Midbrain (tissue), 1 donor: Measurements from ENCODE around the gene PCSK5.
"Not testable (repeated sequence)": the region's sequence is repeated elsewhere in the genome, so short reads cannot be mapped to it uniquely, and the experiment has no call there.

Experiments
- DNase-seq: peaks from one replicate; lab custom pipeline; 2025; lab: John Stamatoyannopoulos, UW

PCSK5 gene

GRCh38 chr9:75963321-75963720 lies 72.8 kb downstream of the PCSK5 start:
- not testable (repeated sequence) for DNase-seq

GRCh38 chr9:75964427-75964826 lies 74.0 kb downstream of the PCSK5 start:
- no peak for DNase-seq

- no peak for DNase-seq
These were observed 74.8 kb downstream of the PCSK5 start for GRCh38 chr9:75965231-75965630.

DNA sequence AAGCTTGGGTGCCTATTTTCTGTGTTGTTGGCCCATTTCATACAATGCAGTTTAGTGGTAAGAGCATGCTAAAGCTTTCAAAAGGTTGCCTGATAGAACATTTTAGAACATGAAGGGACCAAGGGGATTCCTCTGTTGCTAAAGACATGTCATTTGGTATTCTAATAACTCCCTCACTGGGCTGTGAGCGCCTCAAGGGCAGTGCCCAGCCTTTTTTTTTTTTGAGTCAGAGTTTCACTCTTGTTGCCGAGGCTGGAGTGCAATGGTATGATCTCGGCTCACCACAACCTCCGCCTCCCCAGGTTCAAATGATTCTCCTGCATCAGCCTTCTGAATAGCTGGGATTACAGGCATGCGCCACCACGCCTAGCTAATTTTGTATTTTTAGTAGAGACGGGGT lies 77.1 kb downstream of the PCSK5 start:
- DNase-seq: no peak

DNA sequence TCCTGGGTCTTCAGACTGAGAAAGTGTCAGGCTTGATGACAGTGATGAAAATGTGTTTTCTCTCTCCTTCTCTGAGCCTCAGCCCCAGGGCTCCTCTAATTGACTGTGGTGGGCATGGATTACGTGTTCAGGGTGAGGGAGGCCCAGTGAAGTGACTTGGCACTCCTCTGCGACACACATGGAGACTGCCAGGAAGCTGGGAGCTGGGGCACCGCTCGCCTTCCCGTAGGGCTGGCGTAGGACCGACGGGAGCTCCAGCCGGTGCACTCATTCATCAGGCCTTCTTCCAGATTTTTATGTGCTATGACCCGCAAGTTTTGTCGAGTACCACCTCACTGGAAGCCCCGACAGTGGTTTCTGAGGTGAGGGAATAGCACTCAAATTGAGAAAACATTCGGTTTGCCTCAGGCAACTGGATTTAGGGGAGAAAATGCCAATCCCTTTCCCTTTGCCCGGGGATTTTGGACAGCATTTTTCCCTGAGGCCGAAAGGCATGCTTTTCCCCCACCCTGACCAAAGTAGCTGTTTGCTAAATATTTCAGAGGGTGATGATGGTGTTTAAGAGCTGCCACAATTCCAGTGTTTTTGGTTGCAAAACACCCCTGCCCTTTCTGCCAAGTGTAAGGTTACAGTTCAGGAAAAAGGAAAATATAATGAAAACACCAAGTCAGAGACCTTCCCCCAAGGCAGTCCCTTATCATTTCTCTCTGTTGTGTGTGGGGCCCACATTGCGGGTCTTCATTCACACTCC lies 83.7 kb downstream of the PCSK5 start:
- no peak for DNase-seq

DNA sequence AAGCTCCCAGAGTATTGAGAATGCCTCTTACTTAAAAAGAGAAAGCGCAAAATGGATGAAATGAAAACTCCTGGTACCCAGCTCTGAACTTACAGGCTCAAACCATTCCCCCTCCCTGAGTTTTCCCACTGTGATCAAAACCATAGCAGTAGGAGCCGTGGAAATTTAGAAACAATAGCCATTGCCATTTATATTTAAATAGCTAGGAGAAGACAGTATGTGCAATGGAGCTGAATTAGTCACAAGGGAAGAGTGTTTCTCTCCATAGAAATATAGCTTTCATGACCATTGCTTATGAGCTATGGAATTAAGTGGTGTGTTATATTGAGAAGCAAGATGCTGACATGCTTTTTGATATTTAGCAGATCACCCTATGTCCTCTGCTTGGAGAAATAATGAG lies 84.6 kb downstream of the PCSK5 start:
- no peak for DNase-seq

DNA sequence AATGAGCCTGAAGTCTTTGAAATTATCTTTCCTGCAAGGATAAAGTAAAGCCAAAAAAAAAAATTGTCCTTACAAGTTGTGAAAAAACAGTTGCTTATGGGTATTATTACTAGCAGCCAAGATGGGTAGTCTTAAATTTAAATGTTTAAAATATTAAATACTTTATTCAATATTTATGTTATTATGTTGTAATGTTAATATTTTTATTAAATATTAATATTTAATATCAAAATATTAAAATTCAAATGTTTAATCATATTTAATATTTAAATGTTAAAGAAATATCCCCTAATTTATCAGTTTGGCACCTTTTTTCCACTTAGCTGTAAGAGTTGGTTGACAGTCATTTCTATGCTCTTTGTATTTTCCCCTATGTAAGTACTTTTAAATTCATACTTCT lies 86.1 kb downstream of the PCSK5 start:
- no peak for DNase-seq

DNA sequence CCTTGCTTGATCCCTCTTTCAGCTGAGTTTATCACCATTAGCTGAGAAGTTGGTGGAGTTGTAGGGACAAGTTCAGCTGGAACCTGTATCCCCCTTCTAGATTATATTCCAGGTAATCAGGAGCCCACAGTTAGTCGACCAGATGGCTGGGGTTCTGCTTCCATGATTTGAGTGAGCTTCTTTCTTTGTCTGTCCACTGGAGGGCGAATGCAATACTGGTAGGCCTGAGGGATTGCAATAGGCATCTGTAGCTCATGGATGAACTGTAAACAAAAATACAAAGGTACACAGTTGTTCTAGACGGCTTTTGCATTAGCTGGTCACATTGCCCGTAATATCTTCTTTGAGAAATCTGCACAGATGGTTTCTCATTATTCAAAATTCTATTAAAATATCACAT lies 88.9 kb downstream of the PCSK5 start:
- DNase-seq: no peak

GRCh38 chr9:75983319-75984045 lies 93.0 kb downstream of the PCSK5 start:
- no peak for DNase-seq

DNA sequence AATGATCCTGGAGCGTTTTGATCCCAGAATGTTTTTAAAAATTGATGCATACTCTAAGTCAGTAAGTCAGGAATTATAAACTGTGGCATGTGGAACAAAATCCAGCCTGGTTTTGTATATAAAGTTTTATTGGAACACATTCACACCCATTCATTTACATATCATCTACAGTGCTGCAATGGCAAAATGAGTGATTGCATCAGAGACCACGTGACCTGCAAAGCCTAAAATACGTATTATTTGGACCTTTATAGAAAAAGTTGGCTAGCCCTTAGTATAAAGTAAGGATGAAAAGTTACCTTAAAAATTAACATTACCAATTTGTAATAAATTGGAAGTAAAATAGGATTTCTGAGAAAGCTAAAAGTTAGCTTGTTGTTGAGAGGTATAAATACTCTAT lies 95.0 kb downstream of the PCSK5 start:
- no peak for DNase-seq

GRCh38 chr9:75988663-75989062 lies 98.2 kb downstream of the PCSK5 start:
- DNase-seq: no peak

- DNase-seq: no peak
These were observed 99.7 kb downstream of the PCSK5 start for GRCh38 chr9:75990156-75990555.

DNA sequence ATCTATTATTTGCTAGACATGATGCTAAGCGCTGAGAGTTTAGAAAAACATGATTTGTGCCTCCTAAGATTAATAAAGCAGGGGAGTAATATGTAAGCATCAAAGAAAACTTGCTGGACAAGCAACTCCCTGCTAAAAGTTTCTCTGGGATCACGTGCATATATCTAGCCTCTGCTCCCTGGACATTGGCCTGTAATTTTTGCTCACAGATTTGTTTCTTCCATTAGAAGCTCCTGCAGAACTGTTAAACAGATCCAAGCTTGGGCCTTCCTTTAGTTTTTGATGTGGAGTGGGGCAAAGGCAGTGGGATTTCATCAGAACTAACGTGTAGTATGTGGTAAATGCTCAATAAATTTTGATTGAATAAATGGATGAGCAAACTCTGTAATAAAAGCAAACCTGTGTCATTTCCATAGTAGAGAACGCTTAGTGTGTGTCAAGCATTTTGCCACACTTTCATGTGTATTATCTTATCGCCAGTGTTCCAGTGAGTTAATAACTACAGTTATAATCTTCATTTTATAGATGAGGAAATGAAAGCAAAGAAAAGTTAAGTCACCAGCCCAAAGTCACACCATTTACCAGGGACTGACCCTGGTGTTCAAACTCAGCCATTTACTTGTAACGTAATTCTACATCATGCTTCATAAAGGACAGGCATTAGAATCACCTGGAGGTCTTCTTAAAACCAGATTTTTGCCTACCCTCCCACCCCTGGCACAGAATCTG lies 100.3 kb downstream of the PCSK5 start:
- no peak for DNase-seq

DNA sequence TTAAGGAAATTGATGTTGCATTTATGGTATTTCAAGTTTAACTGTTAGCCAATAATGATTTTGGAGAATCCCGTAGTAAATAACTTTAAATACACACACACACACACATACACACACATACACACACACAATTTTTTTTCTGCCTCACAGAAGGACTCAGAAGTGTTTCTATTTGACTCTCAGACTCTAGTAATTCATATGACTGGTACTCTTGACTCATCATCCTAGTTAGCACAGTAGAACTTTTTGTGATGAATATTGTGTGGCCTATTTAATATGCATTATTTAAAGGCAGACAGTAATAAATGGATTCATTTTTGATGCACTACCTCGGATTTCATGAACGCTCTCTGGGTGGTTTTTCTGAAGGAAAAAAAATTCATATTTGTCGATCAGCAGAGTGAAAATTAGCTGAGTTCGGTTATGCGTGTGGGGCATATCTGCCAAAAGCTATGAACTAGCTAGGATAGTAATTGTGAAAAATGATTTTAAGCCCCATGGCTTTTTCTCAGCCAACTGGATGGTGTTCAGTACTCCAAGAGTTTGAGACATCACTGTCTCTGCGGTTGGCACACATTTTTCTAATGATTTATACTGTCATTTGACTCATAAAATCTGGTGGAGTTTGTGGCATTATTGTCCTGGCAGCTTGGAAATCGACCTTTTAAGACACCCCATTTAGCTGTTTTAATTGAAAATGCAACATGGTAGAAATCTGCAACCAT lies 102.2 kb downstream of the PCSK5 start:
- no peak for DNase-seq

DNA sequence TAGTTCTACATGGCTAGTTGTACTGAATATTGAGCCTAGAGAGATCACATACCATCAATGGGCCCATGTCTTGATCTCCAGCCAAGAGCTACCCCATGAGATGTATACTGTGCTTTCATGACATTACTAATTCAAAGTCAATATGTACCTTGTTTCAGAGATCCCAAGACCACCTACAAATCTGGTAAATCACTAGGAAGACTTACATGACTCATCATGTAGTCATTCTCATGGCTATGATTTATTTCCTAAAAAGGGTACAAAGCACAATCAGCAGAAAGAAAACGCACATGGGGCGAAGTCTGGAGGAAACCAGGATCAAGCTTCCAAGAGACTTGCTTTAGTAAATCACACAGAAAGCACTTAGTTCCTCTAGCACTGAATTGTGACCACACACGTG lies 103.0 kb downstream of the PCSK5 start:
- DNase-seq: no peak

DNA sequence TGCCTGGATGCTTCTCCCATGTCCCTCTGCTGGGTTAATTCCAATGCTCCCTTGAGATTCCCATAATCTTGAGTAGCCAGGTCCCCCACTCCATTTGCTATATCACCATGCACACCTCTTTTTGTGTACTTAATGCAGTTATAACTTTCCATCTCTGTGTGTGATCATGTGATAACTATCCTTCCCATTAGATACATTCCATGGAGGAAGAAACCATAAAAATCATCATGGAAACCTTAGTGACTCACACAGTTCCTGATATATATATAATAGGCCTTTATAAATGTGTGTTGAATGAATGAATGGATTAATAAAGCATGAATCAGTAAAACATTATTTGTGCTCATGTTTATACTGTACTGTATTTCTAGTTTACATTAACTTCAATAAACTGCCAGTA lies 104.6 kb downstream of the PCSK5 start:
- no peak for DNase-seq

GRCh38 chr9:75996726-75997125 lies 106.3 kb downstream of the PCSK5 start:
- no peak for DNase-seq

DNA sequence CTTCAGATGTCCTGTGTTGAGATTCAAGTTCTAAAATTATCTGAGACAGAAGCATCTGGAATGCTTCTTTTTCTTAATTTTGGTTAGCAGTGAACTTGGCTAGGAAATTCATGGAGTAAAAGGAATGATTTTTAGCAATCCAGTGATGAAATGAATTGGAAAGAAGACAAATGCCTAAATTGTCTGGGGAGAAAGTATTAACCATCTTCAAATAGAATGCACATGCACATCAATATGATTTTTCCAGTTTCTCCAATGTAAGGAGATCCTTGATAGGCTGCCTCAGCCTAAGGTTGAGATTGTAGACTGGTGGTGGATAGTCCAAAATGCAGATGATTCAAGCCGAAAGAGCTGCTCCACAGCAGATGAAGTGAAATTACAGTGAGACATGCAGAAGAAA lies 106.7 kb downstream of the PCSK5 start:
- DNase-seq: no peak

DNA sequence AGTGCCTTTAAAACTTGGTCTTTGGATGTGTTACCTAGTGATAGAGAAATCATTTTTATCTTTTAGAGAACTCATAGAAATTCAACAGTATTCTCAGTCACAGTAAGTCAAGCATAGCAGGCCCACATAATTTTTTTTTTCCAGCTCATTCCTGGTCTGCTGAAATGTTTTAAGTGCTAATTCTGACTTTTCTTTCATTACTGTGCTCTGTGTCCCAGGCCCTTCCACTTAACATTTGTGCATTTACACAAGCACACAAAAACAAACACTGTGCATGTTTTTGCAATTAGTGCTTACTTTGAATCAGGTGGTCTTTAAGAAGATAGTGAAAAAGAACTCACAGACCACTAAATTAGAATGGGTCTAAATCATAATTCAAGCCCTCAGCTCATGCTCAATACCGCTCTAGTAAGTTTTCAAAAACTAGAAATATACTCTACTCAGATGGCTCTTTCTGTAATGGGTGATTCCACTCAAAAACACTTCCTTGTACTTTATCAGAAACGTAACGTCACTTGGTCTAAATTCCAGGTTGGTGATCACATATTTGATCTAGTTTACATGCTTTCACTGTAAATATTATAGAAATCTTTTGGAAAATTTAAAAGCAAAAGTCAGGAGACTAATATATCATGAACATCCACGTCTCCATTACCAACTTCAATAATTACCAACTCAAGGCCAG lies 107.8 kb downstream of the PCSK5 start:
- DNase-seq: no peak

- no peak for DNase-seq
These were observed 111.0 kb downstream of the PCSK5 start for GRCh38 chr9:76001459-76001858.

DNA sequence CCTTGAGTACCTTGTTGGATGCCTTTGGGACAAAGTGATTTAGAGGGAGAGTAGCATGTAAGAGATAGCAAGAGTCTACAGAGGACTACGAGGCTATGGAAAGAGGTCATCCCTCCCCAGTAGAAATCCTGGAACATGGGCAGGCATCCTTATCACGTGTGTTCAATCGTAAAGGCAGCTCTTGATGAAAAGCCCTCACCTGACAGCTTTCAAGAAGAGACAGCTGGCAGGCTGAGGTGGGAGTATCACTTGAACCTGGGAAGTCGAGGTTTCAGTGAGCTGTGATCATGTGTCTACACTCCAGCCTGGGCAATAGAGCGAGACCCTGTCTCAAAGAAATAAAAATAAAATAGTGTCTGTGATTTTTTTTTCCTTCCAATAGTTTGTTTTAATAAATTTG lies 112.6 kb downstream of the PCSK5 start:
- no peak for DNase-seq

- DNase-seq: no peak
These were observed 114.1 kb downstream of the PCSK5 start for GRCh38 chr9:76004526-76004925.
